ENCODE measurements around the gene S100A7A. TPM values are rescaled to one million over a fixed set of nuclear protein-coding genes. Genes with fewer than 3 reads are reported as not detected.

S100A7A gene
- not detected in 5 replicates for total RNA-seq (2022; extraction: Qiagen RNA extraction)

GRCh38 chr1:153415850-153416570, at the start of gene S100A7A:
Gene S100A7A (plus strand): TSS chr1:153416520. CDS start chr1:153418083, 1,563 bp downstream.

GRCh38 chr1:153375511-153375910, 40.8 kb upstream of the S100A7A start, which contains the start of gene S100A12:
Gene S100A12 (minus strand): TSS chr1:153375621. CDS start chr1:153374592, 1,029 bp downstream.

GRCh38 chr1:153390938-153391710, 25.2 kb upstream of the S100A7A start, which contains the start of gene S100A8:
Gene S100A8 (minus strand): TSS chr1:153391073. CDS start chr1:153390535, 538 bp downstream.

GRCh38 chr1:153460551-153460950, 44.2 kb downstream of the S100A7A start, which contains the start of gene S100A7:
Gene S100A7 (minus strand): TSS chr1:153460651. CDS start chr1:153459013, 1,638 bp downstream.

Other genes with a start within 250 kb of the S100A7A start
- gene LELP1, start 213.1 kb upstream of the S100A7A start, total RNA-seq (2022; extraction: Qiagen RNA extraction): not detected in 5 replicates
- gene PRR9, start 198.9 kb upstream of the S100A7A start, total RNA-seq (2022; extraction: Qiagen RNA extraction): not detected in 5 replicates
- not detected in 5 replicates for gene LORICRIN, start 156.8 kb upstream of the S100A7A start, total RNA-seq (2022; extraction: Qiagen RNA extraction)
- gene PGLYRP3, start 103.6 kb upstream of the S100A7A start, total RNA-seq (2022; extraction: Qiagen RNA extraction): not detected in 5 replicates
- gene PGLYRP4, start 67.7 kb upstream of the S100A7A start, total RNA-seq (2022; extraction: Qiagen RNA extraction): not detected in 5 replicates
- gene S100A9, start 58.7 kb upstream of the S100A7A start, total RNA-seq (2022; extraction: Qiagen RNA extraction): 0.36 to 1.1 TPM (median 0.50 TPM) in 5 replicates
- not detected in 5 replicates for gene S100A12, start 40.9 kb upstream of the S100A7A start, total RNA-seq (2022; extraction: Qiagen RNA extraction)
- gene S100A8, start 25.4 kb upstream of the S100A7A start, total RNA-seq (2022; extraction: Qiagen RNA extraction): not detected in 5 replicates
- not detected in 5 replicates for gene S100A7, start 44.1 kb downstream of the S100A7A start, total RNA-seq (2022; extraction: Qiagen RNA extraction)
- gene S100A6, start 119.5 kb downstream of the S100A7A start, total RNA-seq (2022; extraction: Qiagen RNA extraction): 3,058 to 3,788 TPM (median 3,444 TPM) in 5 replicates
- 0.70 to 1.1 TPM (median 0.81 TPM) in 5 replicates for gene S100A5, start 124.4 kb downstream of the S100A7A start, total RNA-seq (2022; extraction: Qiagen RNA extraction)
- gene S100A4, start 129.3 kb downstream of the S100A7A start, total RNA-seq (2022; extraction: Qiagen RNA extraction): 1,610 to 1,903 TPM (median 1,713 TPM) in 5 replicates
- gene S100A3, start 132.7 kb downstream of the S100A7A start, total RNA-seq (2022; extraction: Qiagen RNA extraction): 93.8 to 105 TPM (median 100 TPM) in 5 replicates
- gene S100A2, start 149.3 kb downstream of the S100A7A start, total RNA-seq (2022; extraction: Qiagen RNA extraction): 16.0 to 29.8 TPM (median 24.0 TPM) in 5 replicates
- 447 to 522 TPM (median 509 TPM) in 5 replicates for gene S100A16, start 196.6 kb downstream of the S100A7A start, total RNA-seq (2022; extraction: Qiagen RNA extraction)
- gene S100A14, start 199.8 kb downstream of the S100A7A start, total RNA-seq (2022; extraction: Qiagen RNA extraction): 0.30 to 0.71 TPM (median 0.40 TPM) in 5 replicates
- 153 to 182 TPM (median 174 TPM) in 5 replicates for gene S100A13, start 211.0 kb downstream of the S100A7A start, total RNA-seq (2022; extraction: Qiagen RNA extraction)
- 0.38 to 0.74 TPM (median 0.61 TPM) in 5 replicates for gene S100A1, start 211.9 kb downstream of the S100A7A start, total RNA-seq (2022; extraction: Qiagen RNA extraction)
- 68.7 to 85.0 TPM (median 79.2 TPM) in 5 replicates for gene CHTOP, start 217.5 kb downstream of the S100A7A start, total RNA-seq (2022; extraction: Qiagen RNA extraction)
- gene SNAPIN, start 242.2 kb downstream of the S100A7A start, total RNA-seq (2022; extraction: Qiagen RNA extraction): 54.1 to 63.4 TPM (median 57.4 TPM) in 5 replicates